GM15510 (cell line): ENCODE results near the gene RARS1.

ENCODE experiments used
- POLR2A ChIP-seq: IDR thresholded peaks from 3 replicates; pipeline ENCODE4 v1.6.1; 2011; ENCODE audit warnings: borderline replicate concordance; ENCODE audit not compliant: insufficient read length; ENCODE audit errors: extremely low read depth

The RARS1 gene

GRCh38 chr5:168529374-168530234, 43.3 kb downstream of the RARS1 start:
- no peak for TF ChIP-seq POLR2A

DNA sequence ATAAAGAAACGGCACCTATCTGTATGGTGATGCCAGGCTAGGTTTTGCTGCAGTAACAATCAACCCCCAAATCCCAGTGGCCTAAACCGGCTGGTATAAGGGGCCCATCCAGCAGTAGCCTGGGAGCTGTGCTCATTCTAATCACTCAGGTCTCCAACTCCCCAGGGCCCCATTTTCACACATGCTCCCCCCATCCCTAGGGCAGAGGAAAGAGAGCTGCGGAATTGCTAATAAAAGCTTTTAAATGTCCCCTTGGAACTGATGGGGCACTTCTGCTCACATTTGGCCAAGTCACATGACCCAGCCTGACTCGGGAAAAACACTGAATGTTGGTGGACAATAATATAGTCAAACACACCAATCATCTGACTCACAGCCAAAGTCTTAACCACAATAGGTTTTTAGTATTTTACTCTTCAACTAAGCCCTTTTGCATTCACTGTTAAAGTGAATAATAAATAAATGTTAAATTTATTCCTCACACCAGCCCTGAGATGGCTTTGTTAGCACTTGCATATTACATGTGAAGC, 44.4 kb downstream of the RARS1 start:
- no peak for TF ChIP-seq POLR2A

DNA sequence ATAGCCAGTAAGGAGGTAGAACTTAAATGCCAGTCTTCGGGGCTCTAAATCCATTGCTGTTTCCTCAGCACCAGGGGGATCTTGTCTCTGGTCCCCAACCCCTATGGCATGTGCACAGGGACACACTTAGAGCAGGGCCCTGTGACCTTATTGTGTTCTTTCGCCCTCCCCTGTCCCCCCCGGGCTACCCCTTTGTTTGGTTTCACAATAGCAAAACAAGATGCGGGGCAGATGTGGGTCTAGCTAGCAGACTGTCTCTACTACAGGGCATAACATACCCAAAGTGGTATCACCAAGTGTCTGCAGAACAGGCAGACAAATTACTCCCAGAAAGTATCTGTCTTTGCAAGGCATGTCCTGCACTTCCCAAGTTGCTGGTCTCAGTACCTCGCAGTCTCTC, 44.9 kb downstream of the RARS1 start:
- no peak for TF ChIP-seq POLR2A

DNA sequence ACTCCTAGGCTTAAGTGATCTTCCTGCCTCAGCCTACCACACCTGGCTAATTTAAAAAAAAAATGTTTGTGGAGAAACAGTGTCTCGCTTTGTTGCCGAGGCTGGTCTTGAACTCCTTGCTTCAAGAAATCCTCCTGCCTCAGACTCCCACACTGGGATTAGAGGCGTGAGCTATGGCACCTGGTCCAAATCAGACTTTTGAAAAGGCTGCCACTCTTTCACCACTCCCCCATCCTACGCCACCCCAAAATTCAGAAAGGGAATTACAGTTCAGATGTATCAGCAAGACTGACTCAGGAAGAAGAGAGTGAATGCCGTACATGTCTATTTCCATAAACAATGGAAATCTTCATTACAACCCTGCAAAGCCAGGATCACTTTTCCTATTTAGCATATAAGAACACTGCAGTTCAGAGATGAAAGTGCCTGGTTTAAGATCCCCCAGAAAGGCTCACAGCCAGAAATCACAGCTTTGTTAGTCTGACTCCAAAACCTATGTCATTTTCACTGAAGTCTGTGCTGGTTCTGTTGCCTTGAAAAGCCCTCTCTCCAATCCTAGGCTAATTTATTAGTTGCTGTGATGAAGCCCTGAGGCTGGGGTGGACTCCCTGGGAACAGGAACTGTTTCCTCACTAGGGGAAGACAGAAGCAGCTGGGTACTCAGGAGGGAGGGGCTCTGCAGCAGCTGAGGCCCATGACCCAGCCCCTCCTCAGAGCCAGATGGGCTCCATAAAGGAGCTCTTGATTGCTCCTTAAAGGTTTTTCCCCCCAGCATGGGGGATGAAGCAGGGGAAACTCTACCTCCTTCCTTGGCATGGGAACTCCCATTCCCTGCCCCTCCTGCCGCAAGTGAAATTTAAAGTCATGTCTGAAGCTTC, 46.0 kb downstream of the RARS1 start:
- no peak for TF ChIP-seq POLR2A

GRCh38 chr5:168537176-168537575, 50.9 kb downstream of the RARS1 start:
- TF ChIP-seq POLR2A = no peak

DNA sequence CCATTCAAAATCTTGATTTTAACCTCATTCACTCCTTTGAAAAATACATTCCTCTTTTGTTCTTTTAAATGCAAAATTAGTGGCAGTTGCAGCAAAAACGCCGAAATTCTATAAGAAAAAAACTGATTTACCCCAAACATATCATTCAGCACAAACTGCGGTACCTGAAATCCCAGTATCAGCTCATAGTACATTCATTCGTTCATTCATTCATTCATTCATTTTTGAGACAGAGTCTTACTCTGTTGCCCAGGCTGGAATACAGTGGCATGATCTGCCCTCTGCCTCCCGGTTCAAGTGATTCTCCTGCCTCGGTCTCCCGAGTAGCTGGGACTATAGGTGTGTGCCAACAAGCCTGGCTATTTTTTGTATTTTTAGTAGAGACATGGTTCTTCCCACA, 63.3 kb downstream of the RARS1 start:
- no peak for TF ChIP-seq POLR2A

GRCh38 chr5:168550656-168551055, 64.4 kb downstream of the RARS1 start:
- no peak for TF ChIP-seq POLR2A

GRCh38 chr5:168552146-168552545, 65.9 kb downstream of the RARS1 start:
- TF ChIP-seq POLR2A = no peak

DNA sequence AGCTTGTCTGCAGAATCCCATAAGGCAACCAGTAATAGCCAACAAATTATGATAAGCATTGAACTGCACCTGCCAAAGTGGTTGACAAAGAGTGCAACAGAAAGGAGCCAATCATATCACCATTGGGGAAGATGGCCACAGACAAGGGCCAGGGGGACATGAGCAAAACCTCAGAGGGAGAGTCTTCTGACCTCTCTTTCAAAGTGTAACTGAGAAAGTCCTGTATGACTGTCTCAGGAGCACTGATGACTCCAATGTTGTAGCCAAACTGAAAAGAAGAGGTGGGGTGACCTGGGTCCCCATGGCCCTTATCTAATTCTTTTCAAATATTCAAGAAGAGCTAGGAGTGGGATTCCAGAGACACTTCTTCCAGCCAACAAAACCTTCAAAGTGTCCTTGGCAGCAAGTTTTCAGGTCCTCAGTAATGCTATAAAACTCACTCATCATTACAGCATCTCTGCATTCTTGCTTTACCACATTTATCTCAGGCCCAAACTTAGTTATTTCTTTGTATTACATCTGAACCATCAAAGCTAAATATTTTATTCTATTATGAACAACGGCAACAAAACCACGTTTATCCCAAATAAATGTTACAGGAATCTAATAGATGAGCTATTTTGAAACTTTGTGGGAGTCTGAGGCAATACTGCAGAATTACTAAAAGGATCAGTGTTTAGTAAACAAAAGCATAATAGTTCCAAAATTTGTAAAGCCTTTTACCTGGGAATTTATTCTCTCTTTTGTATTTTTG, 67.3 kb downstream of the RARS1 start:
- TF ChIP-seq POLR2A = no peak

DNA sequence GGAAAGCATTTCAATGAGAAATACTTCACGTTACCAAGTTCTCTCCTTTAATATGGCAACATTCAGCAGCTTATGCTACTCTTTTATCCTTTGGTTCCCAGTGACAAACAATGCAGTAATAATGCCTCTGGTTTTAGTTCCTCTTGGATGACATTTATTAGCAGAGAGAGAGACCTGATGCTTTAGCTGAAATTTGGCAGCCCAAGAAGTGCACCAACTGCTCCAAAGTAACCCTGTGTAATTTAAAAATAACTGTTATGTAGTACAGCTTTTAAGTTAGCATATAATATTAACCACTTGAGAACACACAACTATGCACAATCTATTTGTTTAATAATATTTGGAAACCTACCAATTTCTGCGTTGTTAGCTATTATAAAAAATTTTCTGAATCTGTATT, 71.1 kb downstream of the RARS1 start:
- TF ChIP-seq POLR2A = no peak

GRCh38 chr5:168562279-168562678, 76.0 kb downstream of the RARS1 start:
- no peak for TF ChIP-seq POLR2A

GRCh38 chr5:168563959-168564358, 77.7 kb downstream of the RARS1 start:
- TF ChIP-seq POLR2A = no peak

DNA sequence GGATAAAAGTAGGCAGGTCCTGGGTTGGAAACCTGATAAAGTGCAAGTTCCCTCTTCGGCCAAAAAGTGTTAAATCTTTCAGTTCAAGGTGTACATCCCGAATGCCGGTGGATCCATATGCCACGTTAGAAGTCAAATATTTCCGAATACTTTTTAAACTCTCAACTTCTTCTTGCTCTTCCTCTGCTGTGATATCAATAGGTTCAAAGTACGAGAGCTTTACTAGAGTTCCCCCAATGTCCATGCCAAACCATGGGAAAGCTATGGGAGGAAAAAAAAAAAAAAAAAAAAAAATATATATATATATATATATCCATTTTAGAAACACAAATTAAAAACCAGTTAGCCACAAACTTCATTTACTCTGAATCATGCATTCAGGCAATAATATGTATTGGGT, 82.5 kb downstream of the RARS1 start:
- no peak for TF ChIP-seq POLR2A
